ENCODE data around the gene ARHGAP6. TPM values are rescaled to one million over a fixed set of nuclear protein-coding genes. Genes with fewer than 3 reads are reported as not detected.

ARHGAP6 gene
- total and polyA plus RNA-seq, 2 of the 4 experiments (the other 2 are of a cell fraction), result 1.4 to 1.8 TPM

DNA sequence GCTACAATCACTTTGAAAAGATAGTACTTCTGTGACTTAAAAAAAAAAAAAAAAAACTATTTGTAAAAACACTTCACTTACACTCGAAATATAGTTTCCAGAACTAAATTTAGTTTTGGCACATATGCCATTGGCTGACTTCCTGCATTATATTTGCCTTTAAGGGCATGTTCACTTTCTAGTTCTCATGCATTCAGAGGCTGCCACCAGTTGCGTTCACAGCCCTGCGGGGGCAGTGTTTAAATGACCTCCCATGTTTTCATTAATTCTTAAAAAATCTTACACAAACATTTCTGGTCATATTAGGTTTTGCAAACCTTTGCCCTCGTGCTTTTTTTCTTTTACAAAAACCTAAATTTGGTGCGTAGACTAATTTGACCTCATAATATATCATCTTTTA is 12.4 kb upstream of the ARHGAP6 start:
- no peak overlapping the region for H2AFZ ChIP-seq (replicated peaks; ENCODE audit: low read length, poor library complexity)
- no peak overlapping the region for H3K14ac ChIP-seq (replicated peaks; ENCODE audit: low read depth, low read length)
- H3K36me3 ChIP-seq (ENCODE audit: control insufficient read depth, insufficient read depth, low read length), result no peaks in the 10 kb centered on the region
- H3K56ac ChIP-seq (ENCODE audit: extremely low read depth, insufficient read depth, low read length), result no peak overlapping the region
- 21% methylated on average over 2 of the region's 5 CpGs; no CpG with 5 or more reads in 1 of the 2 experiments for WGBS, 2 experiments (ENCODE audit: extremely low coverage in 2 of 2, insufficient read length in 1 of 2)
- no peak overlapping the region for H2BK15ac ChIP-seq (ENCODE audit: low read depth, low read length)
- DNase-seq (no peak), ATAC-seq (ENCODE audit: low read depth) (no peak)
- H3K27ac ChIP-seq (ENCODE audit: insufficient read depth, low read length), result no peak overlapping the region
- no peak overlapping the region for H3K4ac ChIP-seq (ENCODE audit: low read depth, low read length)
- no peak overlapping the region for H3K18ac ChIP-seq (ENCODE audit: low read depth, low read length)
- ChIA-PET CTCF (interaction anchor here (0.7 to 1.0 kb wide), 2 partner anchors 80 to 350 kb away, joined by 3 to 4 read pairs; partner anchors contain the start of gene MSL3), POLR2A (ENCODE audit: unreplicated experiment) (interaction anchor here (0.6 kb wide), 1 partner anchor 70 kb away, joined by 4 read pairs; no protein-coding TSS in a partner anchor)
- TF ChIP-seq BHLHE40 (IDR thresholded peaks at IDR 0.05; ENCODE audit: low read depth, low read length), result no peak
- TF ChIP-seq, protein P1, sequence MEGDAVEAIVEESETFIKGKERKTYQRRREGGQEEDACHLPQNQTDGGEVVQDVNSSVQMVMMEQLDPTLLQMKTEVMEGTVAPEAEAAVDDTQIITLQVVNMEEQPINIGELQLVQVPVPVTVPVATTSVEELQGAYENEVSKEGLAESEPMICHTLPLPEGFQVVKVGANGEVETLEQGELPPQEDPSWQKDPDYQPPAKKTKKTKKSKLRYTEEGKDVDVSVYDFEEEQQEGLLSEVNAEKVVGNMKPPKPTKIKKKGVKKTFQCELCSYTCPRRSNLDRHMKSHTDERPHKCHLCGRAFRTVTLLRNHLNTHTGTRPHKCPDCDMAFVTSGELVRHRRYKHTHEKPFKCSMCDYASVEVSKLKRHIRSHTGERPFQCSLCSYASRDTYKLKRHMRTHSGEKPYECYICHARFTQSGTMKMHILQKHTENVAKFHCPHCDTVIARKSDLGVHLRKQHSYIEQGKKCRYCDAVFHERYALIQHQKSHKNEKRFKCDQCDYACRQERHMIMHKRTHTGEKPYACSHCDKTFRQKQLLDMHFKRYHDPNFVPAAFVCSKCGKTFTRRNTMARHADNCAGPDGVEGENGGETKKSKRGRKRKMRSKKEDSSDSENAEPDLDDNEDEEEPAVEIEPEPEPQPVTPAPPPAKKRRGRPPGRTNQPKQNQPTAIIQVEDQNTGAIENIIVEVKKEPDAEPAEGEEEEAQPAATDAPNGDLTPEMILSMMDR (conservative IDR thresholded peaks at IDR 0.05; ENCODE audit: low read depth, low read length), result 0 out of 2 replicates have a peak, but pooled peaks have one; percentile 11
- H3K9ac ChIP-seq (ENCODE audit: low read depth, low read length), result no peak overlapping the region
- H2BK120ac ChIP-seq (ENCODE audit: low read depth, low read length), result no peak overlapping the region
- in situ Hi-C loops (cut with MboI; ENCODE audit: low sequenced_read_pairs) (no loop called here), intact Hi-C loops (cut with micrococcal nuclease) (no loop called here), dilution Hi-C loops (cut with HindIII; ENCODE audit: low sequenced_read_pairs, unreplicated experiment) (no loop called here)
- no TSS peak for BruUV-seq (replicated peaks)
- H3K4me1 ChIP-seq (ENCODE audit: control insufficient read depth, insufficient read depth, low read length), result no peaks in the 10 kb centered on the region
- H2AK5ac ChIP-seq (ENCODE audit: low read depth, low read length), result no peak overlapping the region
- no peak overlapping the region for H2BK5ac ChIP-seq (ENCODE audit: low read depth, low read length, poor library complexity, severe bottlenecking)
- H3K4me3 ChIP-seq (ENCODE audit: insufficient read depth, low read depth, low read length), result no peak overlapping the region
- H3K9me3 ChIP-seq (ENCODE audit: control insufficient read depth, insufficient read depth, low read length), result no peaks in the 10 kb centered on the region
- H4K5ac ChIP-seq (ENCODE audit: low read depth, low read length), result no peak overlapping the region
- H3K23ac ChIP-seq (ENCODE audit: low read depth, low read length), result no peak overlapping the region
- H3K27me3 ChIP-seq (ENCODE audit: control insufficient read depth, insufficient read depth, low read length), result no peaks in the 10 kb centered on the region
- H3K4me2 ChIP-seq (ENCODE audit: low read depth, low read length), result no peak overlapping the region
- no peaks in the 10 kb centered on the region for H3K79me1 ChIP-seq (ENCODE audit: low read depth in 1 of 2, low read length in 2 of 2)
- H2AK9ac ChIP-seq (replicated peaks; ENCODE audit: low read depth, low read length, poor library complexity), result no peak overlapping the region
- no peak overlapping the region for H4K91ac ChIP-seq (ENCODE audit: insufficient read depth, low read depth, low read length)
- H4K20me1 ChIP-seq (ENCODE audit: insufficient read depth, low read length), result no peaks in the 10 kb centered on the region
- H3K9me1 ChIP-seq (ENCODE audit: insufficient read depth, low read length), result no peaks in the 10 kb centered on the region
- H2BK20ac ChIP-seq (ENCODE audit: low read depth, low read length), result no peak overlapping the region
- H4K8ac ChIP-seq (ENCODE audit: low read depth in 2 of 2, low read length in 2 of 2), result no peak overlapping the region
